K562 (cell line): ENCODE measurements around the gene CCND3. TPM values are rescaled to one million over a fixed set of nuclear protein-coding genes. Genes with fewer than 3 reads are reported as not detected.
A peak's percentile ranks its signal among the peaks of the same experiment; 100 is the strongest.

Experiments
- C11orf30 ChIP-seq: fragments of 450-650 bp; IDR thresholded peaks from 2 replicates; pipeline ENCODE4 v1.6.1; 2016; ENCODE audit warnings: low read depth, mild to moderate bottlenecking
- DDX20 ChIP-seq: fragments of 450-650 bp; IDR thresholded peaks from 2 replicates; pipeline ENCODE4 v1.6.1; 2016; ENCODE audit warnings: missing genetic modification characterization, low read depth, mild to moderate bottlenecking, missing compliant biosample characterization, moderate library complexity
- EGR1 ChIP-seq: fragments of 450-650 bp; conservative IDR thresholded peaks from 2 replicates; pipeline ENCODE4 v1.6.1; 2017; ENCODE audit warnings: mild to moderate bottlenecking
- FOXM1 ChIP-seq, 2 experiments: fragments of 450-650 bp in 1 of 2; sonication (generic) in 1 of 2; formaldehyde crosslinking in 1 of 2; IDR thresholded peaks; 2 replicates each; pipeline versions ENCODE4 v1.6.1 to v1.9.0; 2017 to 2022; ENCODE audit warnings: low read depth in 2 of 2, mild to moderate bottlenecking in 2 of 2, missing genetic modification reagents in 1 of 2, moderate library complexity in 1 of 2
- KDM5B ChIP-seq: fragments of 200-600 bp; sonication (generic); IDR thresholded peaks from 2 replicates; pipeline ENCODE4 v1.6.1; 2012; ENCODE audit warnings: low read depth, mild to moderate bottlenecking, moderate library complexity, low read length, control low read depth, inconsistent platforms; ENCODE audit not compliant: insufficient replicate concordance
- LCOR ChIP-seq: sonication (generic); formaldehyde crosslinking; IDR thresholded peaks from 2 replicates; pipeline ENCODE4 v1.8.0; 2022; ENCODE audit warnings: mild to moderate bottlenecking, missing genetic modification reagents
- NFE2L1 ChIP-seq: fragments of 450-650 bp; IDR thresholded peaks from 2 replicates; pipeline ENCODE4 v1.6.1; 2016; ENCODE audit warnings: missing genetic modification characterization, low read depth, mild to moderate bottlenecking, missing compliant biosample characterization, moderate library complexity, borderline replicate concordance
- TAF9B ChIP-seq: fragments of 450-650 bp; IDR thresholded peaks from 2 replicates; pipeline ENCODE4 v1.6.1; 2018; ENCODE audit warnings: mild to moderate bottlenecking; ENCODE audit not compliant: partially characterized antibody
- polyA plus RNA-seq, 8 experiments: library from polyadenylated mRNA; depleted of rRNA in 4 of 8; stranded (reverse) in 5 of 8; unstranded in 3 of 8; fragments of >200 nt; fragmentation: Nextera tagmentation in 2 of 8; fragmentation: Illumina TruSeq in 1 of 8; extraction: Ambion mirVana in 2 of 8; extraction: Trizol in 1 of 8; gene quantifications; 2 replicates each; pipeline versions ENCODE4 v1.2.1 to v1.2.3, GENCODE V29; 2011 to 2014; ENCODE audit warnings: inconsistent platforms in 1 of 8, missing spikeins in 1 of 8
- total RNA-seq, 7 experiments: library from RNA; depleted of rRNA in 6 of 7; stranded (reverse); fragments of >200 nt in 6 of 7; fragmentation: Illumina TruSeq in 2 of 7; extraction: Trizol in 2 of 7; gene quantifications; 2 replicates each; pipeline versions ENCODE4 v1.2.1 to v1.2.3, GENCODE V29; 2011 to 2021; ENCODE audit warnings: low replicate concordance in 1 of 7
- TF ChIP-seq, protein P1 (sequence below), 2 experiments: fragments of 450-650 bp in 1 of 2; sonication (generic) in 1 of 2; formaldehyde crosslinking in 1 of 2; IDR thresholded peaks; 2 replicates each; pipeline versions ENCODE4 v1.7.1 to v1.9.0; 2016 to 2022; ENCODE audit warnings: inconsistent platforms in 1 of 2, mild to moderate bottlenecking in 1 of 2, missing genetic modification reagents in 1 of 2
- TF ChIP-seq, protein P2 (sequence below): fragments of 250-450 bp; sonication (Bioruptor Pico); IDR thresholded peaks from 2 replicates; pipeline ENCODE4 v1.4.0; 2020
- TF ChIP-seq, protein P3 (sequence below): fragments of 450-650 bp; IDR thresholded peaks from 2 replicates; pipeline ENCODE4 v1.6.1; 2016; ENCODE audit warnings: borderline replicate concordance

CCND3 gene
- total and polyA plus RNA-seq, 9 of the 15 experiments (the other 6 are each of a cell fraction or from before 2014, with no cell fraction given), result 21.5 to 204 (median 97.4) TPM

DNA sequence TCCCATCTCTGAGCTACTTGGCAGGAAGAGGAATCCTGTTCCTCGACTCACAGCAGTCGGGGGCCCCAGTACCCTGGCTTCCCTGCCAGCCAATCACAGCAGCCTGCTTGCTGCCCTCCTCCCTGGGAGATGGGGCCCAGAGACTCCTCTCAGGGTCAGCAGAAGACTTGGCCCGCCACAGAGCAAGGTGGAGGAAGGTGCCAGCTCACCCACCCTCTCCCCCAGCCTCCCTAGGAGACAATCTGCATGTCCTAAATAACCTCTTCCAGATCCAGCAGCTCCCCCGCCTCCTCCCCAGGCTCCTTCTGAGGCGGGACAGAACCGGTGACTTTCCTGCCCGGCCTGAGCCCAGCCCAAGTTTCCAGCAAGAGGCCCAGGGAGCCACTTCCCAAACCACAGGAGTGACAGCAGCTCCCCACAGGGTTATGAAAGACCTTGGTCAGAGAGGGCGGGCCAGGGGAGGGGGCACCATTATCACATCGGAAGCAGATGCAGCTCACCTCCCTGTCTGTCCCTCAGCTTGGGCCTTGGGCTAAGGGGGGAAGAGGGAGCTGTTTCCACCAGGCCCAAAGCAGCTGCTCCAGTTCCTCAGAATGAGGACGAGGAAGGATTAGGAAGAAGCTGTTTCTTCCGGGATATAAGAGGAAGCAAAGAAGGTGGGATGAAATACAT, 2.3 kb downstream of the CCND3 start (continued):
- TF ChIP-seq, protein P1, sequence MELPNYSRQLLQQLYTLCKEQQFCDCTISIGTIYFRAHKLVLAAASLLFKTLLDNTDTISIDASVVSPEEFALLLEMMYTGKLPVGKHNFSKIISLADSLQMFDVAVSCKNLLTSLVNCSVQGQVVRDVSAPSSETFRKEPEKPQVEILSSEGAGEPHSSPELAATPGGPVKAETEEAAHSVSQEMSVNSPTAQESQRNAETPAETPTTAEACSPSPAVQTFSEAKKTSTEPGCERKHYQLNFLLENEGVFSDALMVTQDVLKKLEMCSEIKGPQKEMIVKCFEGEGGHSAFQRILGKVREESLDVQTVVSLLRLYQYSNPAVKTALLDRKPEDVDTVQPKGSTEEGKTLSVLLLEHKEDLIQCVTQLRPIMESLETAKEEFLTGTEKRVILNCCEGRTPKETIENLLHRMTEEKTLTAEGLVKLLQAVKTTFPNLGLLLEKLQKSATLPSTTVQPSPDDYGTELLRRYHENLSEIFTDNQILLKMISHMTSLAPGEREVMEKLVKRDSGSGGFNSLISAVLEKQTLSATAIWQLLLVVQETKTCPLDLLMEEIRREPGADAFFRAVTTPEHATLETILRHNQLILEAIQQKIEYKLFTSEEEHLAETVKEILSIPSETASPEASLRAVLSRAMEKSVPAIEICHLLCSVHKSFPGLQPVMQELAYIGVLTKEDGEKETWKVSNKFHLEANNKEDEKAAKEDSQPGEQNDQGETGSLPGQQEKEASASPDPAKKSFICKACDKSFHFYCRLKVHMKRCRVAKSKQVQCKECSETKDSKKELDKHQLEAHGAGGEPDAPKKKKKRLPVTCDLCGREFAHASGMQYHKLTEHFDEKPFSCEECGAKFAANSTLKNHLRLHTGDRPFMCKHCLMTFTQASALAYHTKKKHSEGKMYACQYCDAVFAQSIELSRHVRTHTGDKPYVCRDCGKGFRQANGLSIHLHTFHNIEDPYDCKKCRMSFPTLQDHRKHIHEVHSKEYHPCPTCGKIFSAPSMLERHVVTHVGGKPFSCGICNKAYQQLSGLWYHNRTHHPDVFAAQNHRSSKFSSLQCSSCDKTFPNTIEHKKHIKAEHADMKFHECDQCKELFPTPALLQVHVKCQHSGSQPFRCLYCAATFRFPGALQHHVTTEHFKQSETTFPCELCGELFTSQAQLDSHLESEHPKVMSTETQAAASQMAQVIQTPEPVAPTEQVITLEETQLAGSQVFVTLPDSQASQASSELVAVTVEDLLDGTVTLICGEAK (IDR thresholded peaks at IDR 0.05), result 0 out of 2 replicates have a peak, but pooled peaks have one; percentile 10
- TF ChIP-seq, protein P1 (CRISPR knock-in tag; IDR thresholded peaks at IDR 0.05), result no peak
- no peak for TF ChIP-seq C11orf30
- 0 out of 2 replicates have a peak, but pooled peaks have one; percentile 20 for TF ChIP-seq EGR1
- no peak for TF ChIP-seq KDM5B
- no peak for TF ChIP-seq NFE2L1 (tag)
- TF ChIP-seq, protein P2, sequence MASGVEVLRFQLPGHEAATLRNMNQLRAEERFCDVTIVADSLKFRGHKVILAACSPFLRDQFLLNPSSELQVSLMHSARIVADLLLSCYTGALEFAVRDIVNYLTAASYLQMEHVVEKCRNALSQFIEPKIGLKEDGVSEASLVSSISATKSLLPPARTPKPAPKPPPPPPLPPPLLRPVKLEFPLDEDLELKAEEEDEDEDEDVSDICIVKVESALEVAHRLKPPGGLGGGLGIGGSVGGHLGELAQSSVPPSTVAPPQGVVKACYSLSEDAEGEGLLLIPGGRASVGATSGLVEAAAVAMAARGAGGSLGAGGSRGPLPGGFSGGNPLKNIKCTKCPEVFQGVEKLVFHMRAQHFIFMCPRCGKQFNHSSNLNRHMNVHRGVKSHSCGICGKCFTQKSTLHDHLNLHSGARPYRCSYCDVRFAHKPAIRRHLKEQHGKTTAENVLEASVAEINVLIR, result no peak
- no peak; the same call in 1 of the 2 replicates for TF ChIP-seq FOXM1 (IDR thresholded peaks at IDR 0.05; ENCODE audit: low read depth)
- peak; percentile 76; the same call in 1 of the 2 replicates for TF ChIP-seq FOXM1 (CRISPR knock-in tag; IDR thresholded peaks at IDR 0.05; ENCODE audit: low read depth)
- no peak for TF ChIP-seq DDX20
- TF ChIP-seq TAF9B, result no peak
- TF ChIP-seq LCOR (CRISPR knock-in tag), result no peak
- TF ChIP-seq, protein P3, sequence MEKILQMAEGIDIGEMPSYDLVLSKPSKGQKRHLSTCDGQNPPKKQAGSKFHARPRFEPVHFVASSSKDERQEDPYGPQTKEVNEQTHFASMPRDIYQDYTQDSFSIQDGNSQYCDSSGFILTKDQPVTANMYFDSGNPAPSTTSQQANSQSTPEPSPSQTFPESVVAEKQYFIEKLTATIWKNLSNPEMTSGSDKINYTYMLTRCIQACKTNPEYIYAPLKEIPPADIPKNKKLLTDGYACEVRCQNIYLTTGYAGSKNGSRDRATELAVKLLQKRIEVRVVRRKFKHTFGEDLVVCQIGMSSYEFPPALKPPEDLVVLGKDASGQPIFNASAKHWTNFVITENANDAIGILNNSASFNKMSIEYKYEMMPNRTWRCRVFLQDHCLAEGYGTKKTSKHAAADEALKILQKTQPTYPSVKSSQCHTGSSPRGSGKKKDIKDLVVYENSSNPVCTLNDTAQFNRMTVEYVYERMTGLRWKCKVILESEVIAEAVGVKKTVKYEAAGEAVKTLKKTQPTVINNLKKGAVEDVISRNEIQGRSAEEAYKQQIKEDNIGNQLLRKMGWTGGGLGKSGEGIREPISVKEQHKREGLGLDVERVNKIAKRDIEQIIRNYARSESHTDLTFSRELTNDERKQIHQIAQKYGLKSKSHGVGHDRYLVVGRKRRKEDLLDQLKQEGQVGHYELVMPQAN, result no peak
